ENCODE data around the gene MRAS.

The MRAS gene

DNA sequence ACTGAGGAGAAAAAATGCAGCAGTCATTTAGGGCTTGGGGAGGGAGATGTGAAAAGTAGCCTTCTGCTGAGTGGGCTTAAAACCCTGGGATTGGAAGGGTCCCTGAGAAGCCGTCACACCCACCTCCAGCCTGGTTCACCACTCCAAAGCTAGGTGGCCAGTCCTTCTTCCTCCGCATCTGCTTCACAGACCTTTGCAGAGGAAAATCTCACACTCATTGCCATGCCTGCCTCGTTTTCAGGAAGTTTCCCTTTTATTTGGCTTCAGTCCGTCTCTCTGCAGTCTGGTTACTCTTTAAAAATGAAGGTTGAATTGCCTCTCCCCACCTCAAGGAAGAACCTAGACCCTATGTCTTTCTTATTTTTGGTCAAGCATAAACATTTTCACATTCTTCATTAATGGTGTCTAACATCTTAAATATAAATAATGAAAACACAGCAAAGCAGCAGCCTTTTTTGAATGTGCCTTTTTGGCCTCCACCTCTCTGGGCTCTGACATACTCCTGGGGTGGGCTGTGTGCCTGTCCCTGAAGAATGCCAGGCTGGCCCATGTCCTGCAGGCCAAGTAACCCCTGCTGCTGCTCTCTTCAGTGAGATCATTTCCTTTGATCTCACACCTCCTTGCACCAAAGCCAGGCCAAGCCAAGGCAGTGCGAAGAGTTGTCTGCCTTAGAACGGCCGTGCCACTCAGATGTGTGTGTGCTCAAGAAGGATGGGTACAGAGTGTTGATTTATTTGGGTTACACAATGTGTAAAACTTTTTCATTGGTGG, 11.0 kb downstream of the MRAS start:
- no peak for DNase-seq (ENCODE audit: low spot score)
- in situ Hi-C loops (cut with MboI; ENCODE audit: low sequenced_read_pairs, unreplicated experiment) = no loop called here
- TF ChIP-seq, protein P1, sequence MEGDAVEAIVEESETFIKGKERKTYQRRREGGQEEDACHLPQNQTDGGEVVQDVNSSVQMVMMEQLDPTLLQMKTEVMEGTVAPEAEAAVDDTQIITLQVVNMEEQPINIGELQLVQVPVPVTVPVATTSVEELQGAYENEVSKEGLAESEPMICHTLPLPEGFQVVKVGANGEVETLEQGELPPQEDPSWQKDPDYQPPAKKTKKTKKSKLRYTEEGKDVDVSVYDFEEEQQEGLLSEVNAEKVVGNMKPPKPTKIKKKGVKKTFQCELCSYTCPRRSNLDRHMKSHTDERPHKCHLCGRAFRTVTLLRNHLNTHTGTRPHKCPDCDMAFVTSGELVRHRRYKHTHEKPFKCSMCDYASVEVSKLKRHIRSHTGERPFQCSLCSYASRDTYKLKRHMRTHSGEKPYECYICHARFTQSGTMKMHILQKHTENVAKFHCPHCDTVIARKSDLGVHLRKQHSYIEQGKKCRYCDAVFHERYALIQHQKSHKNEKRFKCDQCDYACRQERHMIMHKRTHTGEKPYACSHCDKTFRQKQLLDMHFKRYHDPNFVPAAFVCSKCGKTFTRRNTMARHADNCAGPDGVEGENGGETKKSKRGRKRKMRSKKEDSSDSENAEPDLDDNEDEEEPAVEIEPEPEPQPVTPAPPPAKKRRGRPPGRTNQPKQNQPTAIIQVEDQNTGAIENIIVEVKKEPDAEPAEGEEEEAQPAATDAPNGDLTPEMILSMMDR (IDR thresholded peaks at IDR 0.05; ENCODE audit: borderline replicate concordance, control extremely low read depth, extremely low read depth, insufficient read depth, missing control alignments) = no peak

DNA sequence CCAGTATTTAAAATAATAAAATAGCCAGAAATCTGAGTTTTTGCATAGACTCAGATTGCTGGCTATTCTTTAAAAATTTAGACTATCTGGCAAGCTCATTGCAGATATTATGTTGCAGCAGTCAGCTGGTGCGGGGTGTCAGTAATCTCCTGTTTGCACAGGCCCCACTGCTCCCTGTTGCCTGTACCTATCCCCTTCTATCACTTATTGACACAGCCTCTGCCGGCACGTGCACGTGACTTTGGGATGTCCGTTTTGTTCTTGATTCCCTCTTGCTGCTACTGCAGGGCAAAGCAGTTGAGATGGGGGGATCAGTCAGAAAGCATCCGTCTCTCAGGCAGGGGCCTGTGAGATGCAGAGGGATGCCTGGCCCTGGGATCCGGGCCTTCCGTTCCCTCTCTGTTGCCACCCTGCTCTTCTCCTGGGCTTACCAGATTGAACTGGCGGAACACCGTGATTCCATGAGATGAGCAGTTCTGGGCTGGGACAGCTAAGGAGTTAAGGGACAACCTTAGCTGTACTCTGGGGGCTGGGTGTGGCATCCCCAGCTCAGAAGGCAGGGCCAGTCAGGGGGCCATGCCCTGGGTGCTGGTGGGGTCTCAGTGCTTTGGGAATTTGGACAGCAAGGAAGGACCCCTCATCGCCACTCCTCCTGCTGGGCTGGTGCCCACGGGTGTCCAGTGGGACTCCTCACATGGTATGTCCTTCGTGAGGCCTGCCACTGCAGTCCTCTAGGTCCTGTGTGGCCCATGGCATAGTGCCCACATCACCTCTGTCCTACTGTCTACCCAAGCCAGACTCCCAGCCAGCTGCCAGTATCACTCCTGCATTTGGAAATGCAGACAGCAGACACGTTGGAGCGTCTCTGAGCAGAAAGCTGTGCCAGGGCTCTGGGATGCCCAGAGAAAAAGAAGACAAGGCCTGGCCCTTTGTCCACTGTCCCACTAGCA, 11.8 kb downstream of the MRAS start:
- in situ Hi-C loops (cut with MboI; ENCODE audit: low sequenced_read_pairs, unreplicated experiment) = no loop called here
- TF ChIP-seq, protein P1 (IDR thresholded peaks at IDR 0.05; ENCODE audit: borderline replicate concordance, control extremely low read depth, extremely low read depth, insufficient read depth, missing control alignments) = no peak
- DNase-seq (ENCODE audit: low spot score) = no peak

DNA sequence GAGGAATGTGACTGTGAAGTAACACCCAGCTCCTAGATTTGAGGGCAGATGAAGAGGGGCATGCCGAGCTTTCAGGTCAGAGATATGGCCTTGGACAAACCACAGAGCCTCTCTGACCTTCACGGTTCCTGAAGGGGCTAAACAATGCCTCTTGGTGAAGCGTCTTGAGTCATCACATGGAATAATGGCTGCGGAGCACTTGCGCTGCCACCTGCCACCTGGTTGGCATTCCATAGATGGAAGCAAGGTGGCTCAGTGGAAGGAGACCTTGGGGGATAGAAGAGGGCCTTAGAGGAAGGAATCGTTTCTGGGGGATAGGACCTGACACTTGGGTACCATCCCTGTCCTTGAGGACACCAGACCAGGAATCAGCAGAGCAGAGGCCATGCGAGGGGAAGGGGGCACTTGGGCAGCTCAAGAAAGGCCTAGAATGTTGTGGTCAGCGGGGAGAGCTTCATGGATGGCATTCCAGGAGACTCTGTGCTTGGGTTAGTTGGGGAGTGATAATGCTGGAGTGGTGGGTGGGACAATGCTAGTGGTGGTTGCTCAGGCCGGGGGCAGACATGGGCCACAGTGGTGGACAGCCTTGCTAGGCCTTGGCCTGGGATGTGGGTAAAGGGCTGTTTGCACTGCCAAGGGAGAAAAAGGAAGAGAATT, 12.6 kb downstream of the MRAS start:
- in situ Hi-C loops (cut with MboI; ENCODE audit: low sequenced_read_pairs, unreplicated experiment) = no loop called here
- DNase-seq (ENCODE audit: low spot score) = no peak
- TF ChIP-seq, protein P1 (IDR thresholded peaks at IDR 0.05; ENCODE audit: borderline replicate concordance, control extremely low read depth, extremely low read depth, insufficient read depth, missing control alignments) = no peak

DNA sequence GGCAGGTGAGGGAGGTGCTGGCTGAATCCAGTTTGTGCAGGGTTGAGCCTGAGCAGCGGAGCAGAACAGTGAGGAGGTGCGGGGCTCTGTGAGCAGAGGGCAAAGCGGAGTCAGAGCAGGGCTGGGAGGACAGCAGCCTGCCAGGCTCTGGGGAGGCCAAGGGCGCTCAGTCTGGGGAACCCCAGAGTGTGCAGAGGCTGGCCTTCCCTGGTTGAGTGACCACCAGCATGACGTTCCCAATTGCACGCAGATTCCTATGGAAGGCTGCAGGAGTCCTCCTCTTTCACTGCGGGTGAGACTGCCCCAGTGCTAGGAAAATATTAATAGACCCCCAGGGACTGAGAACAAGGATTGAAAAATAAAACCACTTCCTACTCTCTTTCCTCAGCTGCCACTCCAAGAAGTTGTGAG, 13.2 kb downstream of the MRAS start:
- no peak for DNase-seq (ENCODE audit: low spot score)
- TF ChIP-seq, protein P1 (IDR thresholded peaks at IDR 0.05; ENCODE audit: borderline replicate concordance, control extremely low read depth, extremely low read depth, insufficient read depth, missing control alignments) = no peak
- in situ Hi-C loops (cut with MboI; ENCODE audit: low sequenced_read_pairs, unreplicated experiment) = no loop called here

DNA sequence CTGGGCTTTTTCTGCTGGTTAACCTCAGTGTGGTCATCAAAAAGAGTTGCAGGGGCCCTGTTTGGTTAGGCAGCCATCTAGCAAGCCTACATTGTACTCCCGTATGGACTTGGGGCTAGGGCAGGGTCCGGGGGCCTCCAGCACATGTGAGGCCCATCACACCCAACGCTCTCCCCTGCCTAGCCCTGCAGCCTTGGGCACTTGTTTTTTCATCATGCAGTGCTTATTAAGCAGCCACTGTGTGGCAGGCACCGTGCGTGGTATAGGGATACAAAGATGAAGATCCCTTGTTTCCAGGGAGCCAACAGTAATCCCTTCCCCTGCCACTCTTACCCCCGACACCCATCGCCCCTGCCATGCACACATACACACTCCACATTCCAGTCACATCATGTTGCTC, 14.2 kb downstream of the MRAS start:
- TF ChIP-seq, protein P1 (IDR thresholded peaks at IDR 0.05; ENCODE audit: borderline replicate concordance, control extremely low read depth, extremely low read depth, insufficient read depth, missing control alignments) = no peak
- DNase-seq (ENCODE audit: low spot score) = no peak
- in situ Hi-C loops (cut with MboI; ENCODE audit: low sequenced_read_pairs, unreplicated experiment) = no loop called here

DNA sequence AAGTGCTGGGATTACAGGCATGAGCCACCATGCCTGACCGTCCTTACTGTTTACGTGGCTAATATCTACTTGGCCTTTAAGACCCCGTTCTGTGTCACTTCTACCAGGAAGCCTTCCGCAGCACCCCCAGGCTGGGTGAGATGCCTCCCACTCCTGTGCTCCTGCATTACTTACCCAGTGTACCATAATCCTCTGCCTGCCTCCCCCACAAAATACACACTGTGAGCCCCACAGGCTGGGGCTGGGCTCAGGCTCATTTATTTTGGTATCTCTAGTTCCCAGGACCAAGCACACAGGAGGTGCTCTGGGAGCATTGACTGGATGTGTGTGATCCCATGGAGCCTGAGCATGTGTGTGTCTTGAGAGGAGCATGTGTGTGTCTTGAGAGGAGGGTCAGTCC, 14.9 kb downstream of the MRAS start:
- in situ Hi-C loops (cut with MboI; ENCODE audit: low sequenced_read_pairs, unreplicated experiment) = no loop called here
- TF ChIP-seq, protein P1 (IDR thresholded peaks at IDR 0.05; ENCODE audit: borderline replicate concordance, control extremely low read depth, extremely low read depth, insufficient read depth, missing control alignments) = no peak
- DNase-seq (ENCODE audit: low spot score) = no peak

Data from GM13976 (cell line).